Prostate gland (tissue), 2 donors: ENCODE results near the gene SLCO3A1.

ENCODE experiments used
- POLR2A ChIP-seq: fragments of 450-650 bp; IDR thresholded peaks from one replicate; pipeline ENCODE4 v1.6.1; 2016; ENCODE audit warnings: antibody characterized with exemption, mild to moderate bottlenecking
- POLR2AphosphoS5 ChIP-seq: sonication (generic); formaldehyde crosslinking; IDR thresholded peaks from one replicate; pipeline ENCODE4 v1.6.1; 2017; ENCODE audit warnings: antibody characterized with exemption
- TF ChIP-seq, protein P1 (sequence below), 4 experiments: fragments of 200-600 bp in 2 of 4; fragments of 450-650 bp in 2 of 4; sonication (generic) in 2 of 4; IDR thresholded peaks; 1 replicate in 3 of 4; 2 replicates in 1 of 4; pipeline ENCODE4 v1.5.1; 2016 to 2019; ENCODE audit warnings: antibody characterized with exemption in 4 of 4, mild to moderate bottlenecking in 2 of 4, moderate library complexity in 2 of 4

DNA sequence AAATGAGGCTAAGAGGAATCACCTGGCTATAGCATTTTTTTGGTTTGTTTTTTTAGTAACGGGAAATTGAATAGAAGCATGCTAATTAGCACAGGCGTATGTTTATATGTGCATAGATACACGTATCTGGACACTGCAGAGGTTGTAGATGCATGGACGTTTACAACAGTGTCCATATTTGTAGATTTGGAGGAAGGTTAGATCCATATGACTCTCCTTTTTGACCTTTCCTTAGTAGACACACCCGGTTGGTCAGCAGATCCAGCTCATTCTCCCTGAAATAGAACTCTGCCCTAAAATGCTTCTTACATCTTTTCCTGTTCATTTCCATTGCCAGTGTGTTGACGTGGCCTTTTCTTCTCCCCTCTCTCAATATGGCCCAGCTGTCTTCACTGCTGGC lies 60.1 kb downstream of the SLCO3A1 start:
- TF ChIP-seq, protein P1, sequence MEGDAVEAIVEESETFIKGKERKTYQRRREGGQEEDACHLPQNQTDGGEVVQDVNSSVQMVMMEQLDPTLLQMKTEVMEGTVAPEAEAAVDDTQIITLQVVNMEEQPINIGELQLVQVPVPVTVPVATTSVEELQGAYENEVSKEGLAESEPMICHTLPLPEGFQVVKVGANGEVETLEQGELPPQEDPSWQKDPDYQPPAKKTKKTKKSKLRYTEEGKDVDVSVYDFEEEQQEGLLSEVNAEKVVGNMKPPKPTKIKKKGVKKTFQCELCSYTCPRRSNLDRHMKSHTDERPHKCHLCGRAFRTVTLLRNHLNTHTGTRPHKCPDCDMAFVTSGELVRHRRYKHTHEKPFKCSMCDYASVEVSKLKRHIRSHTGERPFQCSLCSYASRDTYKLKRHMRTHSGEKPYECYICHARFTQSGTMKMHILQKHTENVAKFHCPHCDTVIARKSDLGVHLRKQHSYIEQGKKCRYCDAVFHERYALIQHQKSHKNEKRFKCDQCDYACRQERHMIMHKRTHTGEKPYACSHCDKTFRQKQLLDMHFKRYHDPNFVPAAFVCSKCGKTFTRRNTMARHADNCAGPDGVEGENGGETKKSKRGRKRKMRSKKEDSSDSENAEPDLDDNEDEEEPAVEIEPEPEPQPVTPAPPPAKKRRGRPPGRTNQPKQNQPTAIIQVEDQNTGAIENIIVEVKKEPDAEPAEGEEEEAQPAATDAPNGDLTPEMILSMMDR (IDR thresholded peaks at IDR 0.05) = no peak
- TF ChIP-seq POLR2A (no peak), POLR2AphosphoS5 (no peak)
